NCI-H2029 treated with DMSO at 0.1 percent for 48 hours (cell line): ENCODE results near the gene ZKSCAN5.

Experiments
- DNase-seq: peaks from one replicate; lab custom pipeline; 2025; lab: John Stamatoyannopoulos, UW

Gene ZKSCAN5

DNA sequence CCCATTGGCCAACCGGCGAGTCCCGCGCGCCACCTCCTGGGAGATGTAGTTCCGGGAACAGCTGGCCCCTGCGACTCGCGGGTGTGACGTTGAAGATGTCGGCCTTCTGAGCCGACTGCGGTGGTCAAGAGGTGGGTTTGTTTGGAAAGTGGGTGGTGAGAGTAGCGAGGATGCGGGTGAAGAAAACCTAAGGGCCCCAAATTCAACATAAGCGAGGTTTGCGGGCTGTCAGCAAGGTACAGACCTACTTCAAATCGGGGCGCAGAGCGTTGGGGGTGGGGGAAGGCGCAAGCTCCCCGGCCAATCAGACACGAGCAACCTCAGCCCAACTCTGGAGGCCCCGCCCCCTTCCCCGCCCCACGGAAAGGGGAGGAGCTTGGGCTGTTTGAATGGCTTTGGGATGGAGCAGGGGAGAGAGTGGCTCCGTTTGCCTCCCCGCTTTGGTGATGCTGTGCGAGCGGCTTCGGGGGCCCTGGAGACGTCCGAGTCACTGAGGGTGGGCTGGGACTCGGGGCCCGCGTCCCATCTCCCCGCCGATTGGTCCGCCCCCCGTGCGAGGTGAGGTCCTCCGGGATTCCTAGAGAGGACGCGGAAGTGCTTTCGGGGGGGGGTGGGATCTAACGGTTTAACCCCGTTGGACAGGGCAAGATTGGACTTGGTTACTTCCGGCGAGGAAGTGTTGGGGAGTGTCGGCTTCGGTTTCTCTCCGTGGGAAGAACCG is at the start of gene ZKSCAN5:
Gene ZKSCAN5 (plus strand): TSS at position 60 of the 721 bp plus-strand sequence. CDS start 1,383 bp downstream, outside the sequence.
- peak; percentile 89 for DNase-seq

- DNase-seq: no peak
These were observed 48.6 kb upstream of the ZKSCAN5 start for GRCh38 chr7:99455874-99456273.

- no peak for DNase-seq
These were observed 48.2 kb upstream of the ZKSCAN5 start for GRCh38 chr7:99456288-99456687.

DNA sequence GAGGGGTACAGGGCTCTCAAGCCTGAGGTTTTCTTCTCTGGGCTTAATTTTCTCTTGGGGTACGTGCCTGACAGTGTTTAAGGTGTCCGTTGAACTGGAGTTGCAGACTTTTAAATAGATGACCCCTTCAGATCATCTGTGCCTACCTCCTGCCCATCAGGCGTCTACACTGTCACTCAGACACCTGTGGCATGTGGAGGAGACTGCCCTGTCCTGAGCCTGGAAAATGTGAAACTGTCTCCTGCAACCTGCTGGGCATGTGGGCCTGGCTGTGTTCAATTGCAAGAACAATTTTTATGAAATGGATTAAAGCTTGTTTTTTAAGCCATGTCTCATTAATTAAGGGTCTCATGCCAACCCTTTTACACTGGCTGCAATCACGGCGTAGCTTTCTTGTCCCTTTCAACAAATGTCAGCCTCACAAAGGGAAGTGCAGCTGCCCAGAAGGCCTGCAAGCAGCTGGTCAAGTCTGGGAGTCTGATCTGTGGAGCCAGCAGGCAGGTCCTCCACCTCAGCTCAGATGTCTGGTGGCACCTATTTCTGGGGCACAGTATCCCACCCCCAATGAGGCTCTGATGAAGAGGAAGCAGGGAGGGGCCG is 47.3 kb upstream of the ZKSCAN5 start:
- DNase-seq: no peak

DNA sequence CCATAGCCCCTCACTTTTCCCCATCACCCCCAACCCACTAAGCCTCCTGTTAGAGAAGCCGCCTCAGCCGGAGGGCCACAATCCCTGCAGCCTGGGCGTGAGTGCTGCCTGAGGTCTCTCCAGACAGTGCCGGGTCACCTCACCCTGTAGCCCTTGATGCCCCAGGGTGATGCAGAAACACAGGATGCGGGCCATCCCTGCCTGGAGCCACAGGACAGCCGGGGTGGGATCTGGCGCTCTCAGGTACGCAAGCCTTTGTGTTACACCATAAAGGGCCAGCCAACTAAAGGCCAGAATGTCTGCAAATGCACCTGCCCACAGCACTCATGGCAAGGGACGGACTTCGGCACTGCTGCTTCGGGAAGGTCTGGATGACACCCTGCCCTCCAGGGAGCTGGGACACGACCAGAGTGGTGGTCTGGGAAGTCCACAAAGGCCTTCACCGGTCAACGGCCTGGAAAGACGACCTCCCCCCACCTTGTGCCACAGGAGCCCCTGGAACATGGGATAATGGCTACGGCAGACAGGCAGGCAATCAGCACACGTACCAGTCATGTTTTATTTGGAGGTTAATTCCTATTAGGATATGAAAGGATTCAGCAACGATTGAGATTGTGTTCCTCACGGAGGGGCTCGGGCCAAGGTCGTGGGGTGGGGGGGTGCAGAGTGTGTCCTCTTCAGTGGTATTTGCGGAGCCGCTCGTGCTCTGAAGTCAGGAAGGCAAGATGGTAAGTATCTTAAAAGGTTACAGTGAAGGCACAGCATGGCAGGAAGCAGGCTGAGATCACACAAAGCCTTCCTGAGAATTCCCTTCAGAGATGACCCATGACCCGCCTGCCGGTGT is 46.6 kb upstream of the ZKSCAN5 start:
- no peak for DNase-seq

- no peak for DNase-seq
These were observed 45.4 kb upstream of the ZKSCAN5 start for GRCh38 chr7:99459087-99459486.

GRCh38 chr7:99460651-99461050 is 43.8 kb upstream of the ZKSCAN5 start:
- no peak for DNase-seq

DNA sequence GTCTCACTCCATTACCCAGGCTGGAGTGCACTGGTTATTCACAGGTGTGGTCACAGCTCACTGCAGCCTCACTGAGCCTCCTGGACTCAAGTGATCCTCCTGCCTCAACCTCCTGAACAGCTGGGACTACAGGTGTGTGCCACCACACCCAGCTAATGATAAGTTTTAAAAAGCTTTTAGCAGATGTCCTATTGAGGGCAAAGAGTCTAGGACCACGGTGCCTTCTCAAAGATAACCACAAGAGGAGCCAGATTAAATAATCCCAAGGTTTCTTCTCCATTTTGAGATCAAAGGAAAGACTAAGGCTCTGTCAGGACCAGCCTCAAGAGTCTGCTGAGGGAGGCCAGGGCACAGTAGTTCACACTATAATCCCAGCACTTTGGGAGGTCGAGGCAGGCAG is 43.2 kb upstream of the ZKSCAN5 start:
- DNase-seq: no peak

- no peak for DNase-seq
These were observed 39.1 kb upstream of the ZKSCAN5 start for GRCh38 chr7:99465421-99465768.

GRCh38 chr7:99468336-99468918 is 36.0 kb upstream of the ZKSCAN5 start:
- DNase-seq: no peak

DNA sequence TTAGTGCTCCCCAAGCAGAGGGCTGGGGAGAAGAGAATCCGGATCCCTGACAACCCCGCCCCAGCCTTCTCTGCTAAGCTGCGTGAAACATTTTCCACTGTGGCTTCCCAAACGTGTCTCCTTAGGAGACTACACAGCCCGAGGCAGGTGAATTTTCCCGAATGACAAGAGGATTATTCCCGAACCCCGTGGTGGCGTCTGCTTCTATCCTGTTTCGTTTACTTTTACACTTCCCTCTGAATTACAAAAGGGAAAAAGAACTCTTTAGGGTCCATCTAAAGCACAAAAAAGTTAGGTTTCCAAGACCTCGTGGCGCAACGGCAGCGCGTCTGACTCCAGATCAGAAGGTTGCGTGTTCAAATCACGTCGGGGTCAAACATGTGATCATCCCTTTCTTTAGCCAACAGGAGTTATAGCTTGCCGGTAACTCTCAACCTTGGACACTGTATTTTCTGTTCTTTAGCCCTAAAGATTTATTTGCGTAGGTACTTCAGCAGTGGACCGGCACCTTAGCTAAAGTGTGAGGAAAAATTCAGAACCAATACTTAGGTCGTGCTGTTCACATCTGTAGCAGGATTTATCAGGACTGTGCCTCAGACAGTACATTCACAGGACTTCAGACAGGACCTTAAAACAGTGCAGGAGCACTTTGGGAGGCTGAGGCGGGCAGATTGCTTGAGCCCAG is 34.9 kb upstream of the ZKSCAN5 start:
- no peak for DNase-seq

- DNase-seq: peak; percentile 77
These were observed 31.7 kb upstream of the ZKSCAN5 start, which contains the start of gene ZNF789 for GRCh38 chr7:99472561-99473314. Gene ZNF789, plus strand, starts transcription at chr7:99472890. Its CDS starts 3,567 bp downstream, at chr7:99476457.

DNA sequence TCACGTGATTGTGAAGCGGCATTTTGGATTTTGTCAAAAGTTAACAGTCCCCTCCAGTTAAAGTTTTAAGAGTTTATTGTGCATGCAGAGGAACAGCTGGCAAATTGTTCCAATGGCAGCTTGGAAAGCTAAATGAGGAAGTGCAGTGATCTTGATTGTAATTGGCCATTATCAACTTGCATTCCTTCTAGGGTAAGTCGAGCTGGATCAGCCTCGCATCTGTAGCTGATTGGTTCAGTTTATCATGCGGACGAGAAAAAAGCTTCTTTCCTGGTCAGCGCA is 31.2 kb upstream of the ZKSCAN5 start:
- DNase-seq: no peak

GRCh38 chr7:99476107-99476506 is 28.4 kb upstream of the ZKSCAN5 start:
- DNase-seq: no peak

DNA sequence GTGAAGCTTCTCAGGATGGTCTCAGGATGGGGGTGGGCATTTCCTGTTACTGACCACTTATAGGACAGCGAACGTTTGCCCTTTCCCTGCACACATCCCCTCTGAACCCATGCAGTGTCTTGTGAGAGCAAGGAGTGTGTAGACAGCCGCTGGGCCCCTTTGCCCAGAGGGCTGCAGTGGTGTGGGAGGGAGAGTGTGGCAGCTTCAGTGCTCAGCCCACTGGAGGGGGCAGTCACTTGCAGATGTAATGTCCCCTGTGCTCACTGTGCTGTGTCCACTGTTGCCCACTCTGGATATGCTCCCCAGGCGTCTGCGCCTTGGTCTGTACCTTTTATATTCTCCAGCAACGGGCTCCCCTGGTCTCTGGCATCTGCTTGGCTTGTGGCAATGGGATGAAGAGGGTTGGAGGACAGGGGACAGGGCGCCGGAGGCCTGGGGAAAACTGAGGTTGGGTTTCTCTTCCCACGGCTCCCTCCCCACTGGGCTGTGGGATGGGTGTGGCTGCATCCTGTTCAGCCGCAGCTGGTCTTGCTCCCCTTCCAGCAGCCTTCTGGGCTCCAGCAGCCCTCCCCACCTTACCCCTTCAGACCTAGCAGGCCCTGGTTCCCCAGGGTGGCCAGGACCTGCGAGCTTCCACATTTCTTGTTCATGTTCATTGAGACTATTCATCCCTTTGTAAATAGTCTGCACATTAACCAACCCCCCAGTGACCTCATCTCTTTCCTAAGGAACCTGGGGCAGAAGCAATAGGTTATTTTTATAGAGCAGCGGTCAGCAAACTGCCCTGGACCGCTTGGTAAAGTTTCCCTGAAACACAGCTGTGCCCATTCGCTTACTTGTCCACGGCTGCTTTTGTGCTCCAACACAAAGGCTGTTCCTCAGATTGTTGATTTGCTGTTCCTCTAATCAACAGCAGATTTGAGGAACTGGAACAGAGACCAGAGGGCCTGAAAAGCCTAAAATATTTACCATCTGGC is 25.7 kb upstream of the ZKSCAN5 start:
- no peak for DNase-seq

DNA sequence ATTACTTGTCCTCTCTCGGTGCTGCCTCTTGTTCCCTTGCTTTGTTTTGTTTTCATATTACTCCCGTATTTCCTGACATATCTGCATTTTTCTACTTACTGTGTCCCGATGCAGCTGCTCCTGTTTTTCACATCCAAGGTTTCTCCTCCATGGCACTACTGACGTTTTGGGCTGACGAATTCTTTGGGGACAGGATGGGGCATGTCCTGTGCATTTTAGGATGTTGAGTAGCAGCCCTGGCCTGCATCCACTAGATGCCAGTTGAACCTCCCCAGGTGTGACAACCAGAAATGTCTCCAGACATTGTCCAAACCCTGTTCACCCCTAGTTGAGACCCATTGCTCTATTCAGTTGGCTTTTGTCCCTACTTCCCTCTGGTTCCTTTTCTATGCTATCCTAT is 19.4 kb upstream of the ZKSCAN5 start:
- DNase-seq: no peak

- no peak for DNase-seq
These were observed 15.2 kb upstream of the ZKSCAN5 start for GRCh38 chr7:99489235-99489634.

GRCh38 chr7:99490878-99491277 is 13.6 kb upstream of the ZKSCAN5 start:
- DNase-seq: no peak

DNA sequence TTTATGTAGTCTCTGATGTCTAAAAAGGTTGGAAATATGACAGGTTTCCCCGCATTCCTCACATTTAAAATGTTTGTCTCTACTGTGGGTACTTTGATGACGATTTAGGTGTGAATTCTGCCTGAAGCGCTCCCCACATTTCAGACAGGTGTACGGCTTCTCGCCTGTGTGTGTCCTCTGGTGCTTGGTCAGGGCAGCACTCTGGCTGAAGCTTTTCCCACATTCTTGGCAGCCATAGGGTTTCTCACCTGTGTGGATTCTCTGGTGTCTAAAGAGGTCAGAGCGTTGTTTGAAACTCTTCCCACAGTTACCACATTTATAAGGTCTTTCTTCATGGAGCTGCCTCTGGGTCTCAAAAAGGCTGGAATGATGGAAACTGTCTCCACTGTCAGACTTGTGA is 10.6 kb upstream of the ZKSCAN5 start:
- DNase-seq: no peak
